PC-3 (cell line): Measurements from ENCODE around the gene ZNF467. TPM values are rescaled to one million over a fixed set of nuclear protein-coding genes. Genes with fewer than 3 reads are reported as not detected.

ENCODE experiments used
- ATAC-seq: fragments of 200-7000 bp; cut with Tn5 transposase; 2 replicates; pipeline ENCODE4 v1.9.1; 2020; ENCODE audit warnings: mild to moderate bottlenecking, moderate library complexity
- BruUV-seq: library from RNA; stranded (reverse); fragments of 400-500 nt; replicated peaks from 2 replicates; lab custom pipeline; 2021; lab: Mats Ljungman, UMichigan
- CTCF ChIA-PET: fragments of 300-600 bp; sonication (Branson Sonifier 250); formaldehyde crosslinking; loops from one replicate; lab custom pipeline; 2022; ENCODE audit warnings: antibody characterized with exemption; lab: Charles Lee
- POLR2A ChIA-PET: fragments of 300-600 bp; sonication (Branson Sonifier 250); formaldehyde crosslinking; loops from one replicate; lab custom pipeline; 2022; ENCODE audit warnings: antibody characterized with exemption; ENCODE audit not compliant: unreplicated experiment; lab: Charles Lee
- DNase-seq: peaks from one replicate; pipeline ENCODE4 v3.0.0-alpha.2; 2015
- H2AFZ ChIP-seq: fragments of 300-600 bp; sonication (generic); 2 replicates; pipeline ENCODE4 v1.6.0; 2016; ENCODE audit warnings: antibody characterized with exemption, low read length
- H3F3A ChIP-seq: fragments of 300-600 bp; sonication (generic); one replicate; pipeline ENCODE4 v1.6.0; 2017; ENCODE audit warnings: antibody characterized with exemption, low read length, control low read depth, mild to moderate bottlenecking; ENCODE audit not compliant: unreplicated experiment
- H3K27ac ChIP-seq: fragments of 300-600 bp; sonication (generic); 2 replicates; pipeline ENCODE4 v1.5.1; 2016; ENCODE audit warnings: mild to moderate bottlenecking, low read length
- H3K27me3 ChIP-seq: fragments of 300-600 bp; sonication (generic); 2 replicates; pipeline ENCODE4 v1.6.1; 2016; ENCODE audit warnings: low read length, mixed read lengths
- H3K36me3 ChIP-seq: fragments of 300-600 bp; sonication (generic); 2 replicates; pipeline ENCODE4 v1.6.1; 2016; ENCODE audit warnings: low read depth, mixed run types, low read length, mixed read lengths
- H3K4me1 ChIP-seq: fragments of 300-600 bp; sonication (generic); 2 replicates; pipeline ENCODE4 v1.5.1; 2016; ENCODE audit warnings: low read length; ENCODE audit not compliant: insufficient read depth
- H3K4me2 ChIP-seq: fragments of 300-600 bp; sonication (generic); 2 replicates; pipeline ENCODE4 v1.6.0; 2016; ENCODE audit warnings: low read length
- H3K4me3 ChIP-seq: fragments of 300-600 bp; sonication (generic); 2 replicates; pipeline ENCODE4 v1.5.1; 2016; ENCODE audit warnings: mild to moderate bottlenecking, low read length, mixed read lengths
- H3K79me2 ChIP-seq: fragments of 300-600 bp; sonication (generic); 2 replicates; pipeline ENCODE4 v1.6.1; 2017; ENCODE audit warnings: low read length, mixed read lengths
- H3K9ac ChIP-seq: fragments of 300-600 bp; sonication (generic); 2 replicates; pipeline ENCODE4 v1.6.0; 2016; ENCODE audit warnings: mild to moderate bottlenecking, low read length
- H3K9me2 ChIP-seq: fragments of 300-600 bp; sonication (generic); replicated peaks from 2 replicates; pipeline ENCODE4 v1.6.1; 2016; ENCODE audit warnings: mixed run types, low read length, mixed read lengths
- H3K9me3 ChIP-seq: fragments of 300-600 bp; sonication (generic); 2 replicates; pipeline ENCODE4 v1.6.1; 2016; ENCODE audit warnings: low read length, mixed read lengths
- H4K20me1 ChIP-seq: fragments of 300-600 bp; sonication (generic); 2 replicates; pipeline ENCODE4 v1.6.1; 2016; ENCODE audit warnings: low read length, mixed read lengths
- EZH2 ChIP-seq: fragments of 300-600 bp; sonication (generic); IDR thresholded peaks from one replicate; pipeline ENCODE4 v1.6.1; 2017; ENCODE audit warnings: antibody characterized with exemption, mild to moderate bottlenecking, low read length; ENCODE audit not compliant: unreplicated experiment
- EZH2phosphoT487 ChIP-seq: fragments of 300-600 bp; sonication (generic); IDR thresholded peaks from 2 replicates; pipeline ENCODE4 v1.6.1; 2018; ENCODE audit warnings: mild to moderate bottlenecking, antibody characterized with exemption, low read length, borderline replicate concordance
- intact Hi-C: fragments of 100-400 bp; cut with micrococcal nuclease; formaldehyde crosslinking; loops from 2 replicates; pipeline ENCODE4 v1.9.0; 2023
- total RNA-seq: library from RNA; depleted of rRNA; stranded (reverse); fragments of >200 nt; gene quantifications from 2 replicates; pipeline ENCODE4 v1.2.3, GENCODE V29; 2014
- TF ChIP-seq, protein P1 (sequence below): fragments of 300-600 bp; sonication (generic); conservative IDR thresholded peaks from 2 replicates; pipeline ENCODE4 v1.5.1; 2017; ENCODE audit warnings: antibody characterized with exemption, low read depth, mild to moderate bottlenecking, low read length

ZNF467 gene
- total RNA-seq, 1 experiment from 2014 or later: 6.3 TPM

DNA sequence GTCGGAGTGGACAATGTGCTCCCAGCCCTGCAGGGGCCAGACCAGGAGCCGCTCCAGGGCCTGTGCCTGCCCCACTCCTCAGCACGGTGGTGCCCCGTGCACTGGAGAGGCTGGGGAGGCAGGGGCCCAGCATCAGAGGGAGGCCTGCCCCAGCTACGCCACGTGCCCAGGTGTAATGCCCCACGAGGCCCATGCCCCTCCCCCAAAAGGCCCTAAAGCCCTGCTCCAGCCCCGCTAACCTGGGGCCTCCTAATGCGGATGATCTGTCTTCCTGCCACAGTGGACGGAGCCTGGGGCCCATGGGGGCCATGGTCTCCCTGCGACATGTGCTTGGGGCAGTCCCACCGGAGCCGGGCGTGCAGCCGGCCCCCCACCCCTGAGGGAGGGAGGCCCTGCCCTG is 41.1 kb upstream of the ZNF467 start:
- H3K4me1 ChIP-seq: no peaks in the 10 kb centered on the region
- H3K4me2 ChIP-seq: no peak overlapping the region
- POLR2A ChIA-PET: no interaction called here
- H3K36me3 ChIP-seq: no peaks in the 10 kb centered on the region
- no peak overlapping the region for H2AFZ ChIP-seq
- no peaks in the 10 kb centered on the region for H4K20me1 ChIP-seq
- no peak overlapping the region for H3K27ac ChIP-seq
- no peak overlapping the region for H3K9ac ChIP-seq
- TF ChIP-seq EZH2: no peak
- TF ChIP-seq, protein P1, sequence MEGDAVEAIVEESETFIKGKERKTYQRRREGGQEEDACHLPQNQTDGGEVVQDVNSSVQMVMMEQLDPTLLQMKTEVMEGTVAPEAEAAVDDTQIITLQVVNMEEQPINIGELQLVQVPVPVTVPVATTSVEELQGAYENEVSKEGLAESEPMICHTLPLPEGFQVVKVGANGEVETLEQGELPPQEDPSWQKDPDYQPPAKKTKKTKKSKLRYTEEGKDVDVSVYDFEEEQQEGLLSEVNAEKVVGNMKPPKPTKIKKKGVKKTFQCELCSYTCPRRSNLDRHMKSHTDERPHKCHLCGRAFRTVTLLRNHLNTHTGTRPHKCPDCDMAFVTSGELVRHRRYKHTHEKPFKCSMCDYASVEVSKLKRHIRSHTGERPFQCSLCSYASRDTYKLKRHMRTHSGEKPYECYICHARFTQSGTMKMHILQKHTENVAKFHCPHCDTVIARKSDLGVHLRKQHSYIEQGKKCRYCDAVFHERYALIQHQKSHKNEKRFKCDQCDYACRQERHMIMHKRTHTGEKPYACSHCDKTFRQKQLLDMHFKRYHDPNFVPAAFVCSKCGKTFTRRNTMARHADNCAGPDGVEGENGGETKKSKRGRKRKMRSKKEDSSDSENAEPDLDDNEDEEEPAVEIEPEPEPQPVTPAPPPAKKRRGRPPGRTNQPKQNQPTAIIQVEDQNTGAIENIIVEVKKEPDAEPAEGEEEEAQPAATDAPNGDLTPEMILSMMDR: no peak
- TF ChIP-seq EZH2phosphoT487: no peak
- no peaks in the 10 kb centered on the region for H3K27me3 ChIP-seq
- ATAC-seq (no peak), DNase-seq (no peak)
- no peaks in the 10 kb centered on the region for H3F3A ChIP-seq
- H3K79me2 ChIP-seq: no peaks in the 10 kb centered on the region
- no TSS peak for BruUV-seq
- CTCF ChIA-PET: no interaction called here
- no peak overlapping the region for H3K4me3 ChIP-seq
- H3K9me3 ChIP-seq: no peaks in the 10 kb centered on the region
- intact Hi-C loops: no loop called here
- H3K9me2 ChIP-seq: no peaks in the 10 kb centered on the region

GRCh38 chr7:149813254-149814035 is 40.1 kb upstream of the ZNF467 start:
- no peaks in the 10 kb centered on the region for H3K79me2 ChIP-seq
- H3K27me3 ChIP-seq: no peaks in the 10 kb centered on the region
- no peak overlapping the region for H3K9ac ChIP-seq
- no peak overlapping the region for H3K27ac ChIP-seq
- no peak overlapping the region for H2AFZ ChIP-seq
- no TSS peak for BruUV-seq
- H3K9me3 ChIP-seq: no peaks in the 10 kb centered on the region
- TF ChIP-seq EZH2 (no peak), EZH2phosphoT487 (no peak)
- TF ChIP-seq, protein P1: no peak
- no peaks in the 10 kb centered on the region for H3K9me2 ChIP-seq
- no peaks in the 10 kb centered on the region for H3F3A ChIP-seq
- CTCF ChIA-PET: no interaction called here
- ATAC-seq (no peak), DNase-seq (no peak)
- intact Hi-C loops: no loop called here
- H4K20me1 ChIP-seq: no peaks in the 10 kb centered on the region
- no peak overlapping the region for H3K4me3 ChIP-seq
- H3K36me3 ChIP-seq: no peaks in the 10 kb centered on the region
- no peaks in the 10 kb centered on the region for H3K4me1 ChIP-seq
- H3K4me2 ChIP-seq: no peak overlapping the region
- POLR2A ChIA-PET: no interaction called here

GRCh38 chr7:149811831-149812490 is 38.6 kb upstream of the ZNF467 start:
- Histone ChIP-seq H2AFZ (no peak overlapping the region), H3K9ac (no peak overlapping the region), H3K27ac (no peak overlapping the region), H3K4me3 (no peak overlapping the region), H3F3A (no peaks in the 10 kb centered on the region), H3K4me2 (no peak overlapping the region), H3K9me2 (no peaks in the 10 kb centered on the region), H3K4me1 (no peaks in the 10 kb centered on the region), H3K36me3 (no peaks in the 10 kb centered on the region), H3K27me3 (no peaks in the 10 kb centered on the region), H3K79me2 (no peaks in the 10 kb centered on the region), H3K9me3 (no peaks in the 10 kb centered on the region), H4K20me1 (no peaks in the 10 kb centered on the region)
- ATAC-seq (no peak), DNase-seq (no peak)
- TF ChIP-seq, protein P1: no peak
- TF ChIP-seq EZH2: no peak
- intact Hi-C loops: no loop called here
- POLR2A ChIA-PET: no interaction called here
- CTCF ChIA-PET: no interaction called here
- BruUV-seq: no TSS peak
